ENCODE results near the gene DAB1.

DNA sequence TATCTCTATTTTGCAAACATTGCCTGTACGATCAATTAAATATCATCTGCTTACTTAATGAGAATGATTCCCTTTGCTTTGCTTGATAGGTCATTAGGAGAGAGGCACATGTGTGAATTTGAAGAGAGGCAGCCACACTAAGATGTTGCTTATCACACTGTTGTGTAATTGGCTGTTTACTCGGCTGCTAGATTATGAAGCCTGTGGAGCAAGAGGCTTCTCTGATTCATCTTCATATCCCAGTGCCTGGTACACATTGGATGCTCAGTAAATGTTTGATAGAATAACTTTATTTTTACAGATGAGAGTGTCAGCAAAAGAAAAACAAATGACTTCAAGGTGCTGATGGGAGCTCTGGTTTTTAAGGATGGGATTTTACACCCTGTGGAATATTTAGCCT is 301.8 kb downstream of the DAB1 start:
- TF ChIP-seq POLR2A (IDR thresholded peaks at IDR 0.05; ENCODE audit: borderline replicate concordance, extremely low read depth, insufficient read depth, insufficient read length), result no peak
- TF ChIP-seq, protein P1, sequence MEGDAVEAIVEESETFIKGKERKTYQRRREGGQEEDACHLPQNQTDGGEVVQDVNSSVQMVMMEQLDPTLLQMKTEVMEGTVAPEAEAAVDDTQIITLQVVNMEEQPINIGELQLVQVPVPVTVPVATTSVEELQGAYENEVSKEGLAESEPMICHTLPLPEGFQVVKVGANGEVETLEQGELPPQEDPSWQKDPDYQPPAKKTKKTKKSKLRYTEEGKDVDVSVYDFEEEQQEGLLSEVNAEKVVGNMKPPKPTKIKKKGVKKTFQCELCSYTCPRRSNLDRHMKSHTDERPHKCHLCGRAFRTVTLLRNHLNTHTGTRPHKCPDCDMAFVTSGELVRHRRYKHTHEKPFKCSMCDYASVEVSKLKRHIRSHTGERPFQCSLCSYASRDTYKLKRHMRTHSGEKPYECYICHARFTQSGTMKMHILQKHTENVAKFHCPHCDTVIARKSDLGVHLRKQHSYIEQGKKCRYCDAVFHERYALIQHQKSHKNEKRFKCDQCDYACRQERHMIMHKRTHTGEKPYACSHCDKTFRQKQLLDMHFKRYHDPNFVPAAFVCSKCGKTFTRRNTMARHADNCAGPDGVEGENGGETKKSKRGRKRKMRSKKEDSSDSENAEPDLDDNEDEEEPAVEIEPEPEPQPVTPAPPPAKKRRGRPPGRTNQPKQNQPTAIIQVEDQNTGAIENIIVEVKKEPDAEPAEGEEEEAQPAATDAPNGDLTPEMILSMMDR (IDR thresholded peaks at IDR 0.05 in 2 of 3, conservative IDR thresholded peaks at IDR 0.05 in 1 of 3; ENCODE audit: borderline replicate concordance in 1 of 3, insufficient read depth in 1 of 3, low read depth in 2 of 3, low read length in 2 of 3), result no peak
- TF ChIP-seq EZH2phosphoT487 (IDR thresholded peaks at IDR 0.05; ENCODE audit: borderline replicate concordance), result no peak
- TF ChIP-seq EZH2 (IDR thresholded peaks at IDR 0.05), result no peak
- TF ChIP-seq YY1 (IDR thresholded peaks at IDR 0.05; ENCODE audit: extremely low read depth, insufficient replicate concordance, low read depth, low read length), result no peak

Data from HCT116 (cell line).